SK-N-DZ (cell line): Measurements from ENCODE around the gene DHX15.

ENCODE experiments used
- DNase-seq: peaks from one replicate; pipeline ENCODE4 v3.0.0-alpha.2; 2015; ENCODE audit warnings: low spot score

The DHX15 gene

DNA sequence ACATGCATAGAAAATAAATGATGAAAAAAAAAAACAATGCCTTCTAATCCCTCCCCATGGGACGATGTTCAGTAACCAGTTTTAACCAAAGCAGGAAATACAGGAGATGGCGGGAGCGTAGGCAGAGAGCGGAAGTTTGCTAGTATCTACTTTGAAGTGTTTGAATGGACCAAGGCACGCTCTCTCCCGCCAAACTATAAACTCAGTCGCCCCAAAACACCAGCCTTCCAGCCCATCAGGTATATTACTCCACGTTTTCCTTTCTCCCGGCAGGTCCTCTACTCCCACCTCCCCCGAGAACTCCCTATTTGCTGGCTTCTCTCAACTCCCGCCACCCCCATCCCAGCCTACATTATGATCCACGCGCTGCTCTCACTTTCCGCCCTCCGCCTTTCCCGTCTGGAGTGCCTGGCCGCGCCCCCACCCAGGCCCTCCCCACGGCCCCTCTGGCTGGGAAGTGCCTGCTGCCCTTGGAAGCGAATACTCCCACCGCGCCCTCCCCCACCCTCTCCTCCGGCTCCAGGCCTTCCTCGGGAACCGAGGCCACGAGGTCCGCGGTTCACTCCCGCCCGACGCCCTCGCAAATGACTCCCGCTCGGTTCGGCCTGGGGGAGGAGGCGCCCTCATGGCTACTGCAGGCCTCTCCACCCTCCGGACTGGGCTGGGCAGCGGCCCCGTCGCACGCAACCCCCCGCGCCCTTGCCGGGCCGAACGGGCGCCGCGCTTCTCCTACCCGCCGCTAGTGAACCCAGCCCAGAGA, 723 bp downstream of the DHX15 start:
- peak; percentile 62 for DNase-seq

DNA sequence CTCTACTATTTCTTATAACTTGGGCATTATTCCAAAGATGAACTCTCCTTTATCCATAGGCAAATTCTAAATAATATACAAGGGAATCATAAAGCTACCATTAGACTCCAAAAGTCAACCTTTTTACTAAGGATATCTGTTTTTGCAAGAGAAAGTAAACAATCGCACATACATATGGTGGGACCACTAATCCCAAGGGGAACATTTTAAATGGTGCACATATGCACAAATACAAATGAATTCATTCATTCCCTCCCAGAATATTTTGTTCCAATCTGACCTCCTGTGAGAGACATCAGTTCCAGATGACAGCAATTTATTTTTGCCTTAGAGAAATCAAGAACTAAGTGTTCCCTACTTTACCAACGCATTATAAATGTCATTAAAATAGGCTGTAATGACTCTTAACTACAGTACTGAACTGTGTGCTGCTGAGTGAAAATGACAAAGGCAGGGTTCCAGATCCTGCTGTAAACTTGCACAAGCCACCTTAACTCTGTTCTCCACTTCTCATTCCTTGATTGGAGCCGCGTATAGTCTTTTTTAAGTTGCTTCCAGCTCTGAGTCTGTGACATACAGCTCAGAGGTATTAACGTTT, 2.0 kb downstream of the DHX15 start:
- no peak for DNase-seq

DNA sequence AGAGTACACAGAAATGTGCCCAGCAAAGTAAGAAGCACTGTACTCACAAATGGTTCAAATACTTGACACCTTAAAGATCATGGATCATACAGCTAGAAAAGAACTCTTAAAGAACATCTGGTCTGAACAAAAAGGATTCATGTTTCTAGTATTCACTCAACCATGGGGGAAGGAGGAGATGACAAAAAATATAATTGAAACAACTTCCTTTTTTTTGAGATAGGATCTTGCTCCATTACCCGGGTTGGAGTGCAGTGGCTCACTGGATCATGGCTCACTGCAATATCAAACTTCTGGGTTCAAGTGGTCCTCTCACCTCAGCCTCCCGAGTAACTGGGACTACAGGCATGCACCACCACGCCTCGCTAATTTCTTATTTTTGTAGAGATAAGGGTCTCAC, 6.0 kb downstream of the DHX15 start:
- no peak for DNase-seq

DNA sequence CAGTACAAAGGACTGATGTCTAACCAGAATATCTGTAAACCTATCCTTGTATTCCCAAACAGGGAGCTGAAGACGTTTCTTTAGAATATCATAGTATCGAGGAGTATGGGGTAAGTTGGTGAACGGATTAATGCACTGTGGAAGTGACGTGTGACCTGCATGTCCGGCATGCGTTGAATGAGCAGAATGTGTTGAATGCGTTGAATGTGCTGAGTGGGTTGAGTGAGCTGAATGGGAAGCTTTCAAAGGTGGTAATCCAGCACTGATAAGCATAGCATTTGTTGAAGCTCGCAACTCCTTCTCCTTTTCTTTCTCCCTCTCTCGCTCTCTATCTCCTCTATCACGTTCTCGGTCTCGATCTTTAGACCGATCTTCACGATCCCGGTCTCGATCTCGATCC, 8.1 kb downstream of the DHX15 start:
- no peak for DNase-seq

DNA sequence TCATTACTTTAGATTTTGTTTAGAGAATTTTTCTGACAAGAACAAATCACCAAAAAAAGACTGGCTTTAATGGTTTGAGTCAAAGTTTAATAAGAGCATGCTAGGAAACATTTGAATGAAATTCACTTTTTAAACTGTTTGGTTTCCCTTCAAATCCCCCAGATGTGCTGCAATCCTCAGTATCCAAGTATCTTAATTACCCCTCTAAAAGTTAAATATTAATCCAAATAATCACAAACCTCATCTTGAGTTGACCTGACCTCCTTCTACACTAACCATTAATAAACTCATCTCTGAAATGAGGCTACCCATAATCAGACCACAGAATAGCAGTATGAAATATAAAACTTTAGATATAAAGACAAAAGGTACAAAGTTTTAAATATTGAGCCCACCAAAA, 10.1 kb downstream of the DHX15 start:
- no peak for DNase-seq

DNA sequence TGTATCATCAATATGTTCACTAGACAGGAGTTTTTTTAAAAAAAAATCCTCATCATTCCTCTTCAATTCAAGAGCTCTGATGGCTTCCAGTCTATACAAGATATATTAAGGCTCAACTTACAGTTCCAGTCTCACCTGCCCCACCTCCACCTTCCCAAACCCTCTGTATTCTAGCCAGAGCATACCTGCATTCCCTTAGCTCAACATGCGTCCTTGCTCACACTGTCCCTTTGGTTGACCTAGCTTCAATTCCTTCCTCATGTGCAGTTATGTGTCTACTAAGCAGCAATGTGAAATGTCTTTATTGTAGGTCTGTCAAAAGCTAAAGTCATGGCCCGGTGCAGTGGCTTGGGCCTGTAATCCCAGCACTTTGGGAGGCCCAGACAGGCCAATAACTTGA, 10.8 kb downstream of the DHX15 start:
- no peak for DNase-seq

DNA sequence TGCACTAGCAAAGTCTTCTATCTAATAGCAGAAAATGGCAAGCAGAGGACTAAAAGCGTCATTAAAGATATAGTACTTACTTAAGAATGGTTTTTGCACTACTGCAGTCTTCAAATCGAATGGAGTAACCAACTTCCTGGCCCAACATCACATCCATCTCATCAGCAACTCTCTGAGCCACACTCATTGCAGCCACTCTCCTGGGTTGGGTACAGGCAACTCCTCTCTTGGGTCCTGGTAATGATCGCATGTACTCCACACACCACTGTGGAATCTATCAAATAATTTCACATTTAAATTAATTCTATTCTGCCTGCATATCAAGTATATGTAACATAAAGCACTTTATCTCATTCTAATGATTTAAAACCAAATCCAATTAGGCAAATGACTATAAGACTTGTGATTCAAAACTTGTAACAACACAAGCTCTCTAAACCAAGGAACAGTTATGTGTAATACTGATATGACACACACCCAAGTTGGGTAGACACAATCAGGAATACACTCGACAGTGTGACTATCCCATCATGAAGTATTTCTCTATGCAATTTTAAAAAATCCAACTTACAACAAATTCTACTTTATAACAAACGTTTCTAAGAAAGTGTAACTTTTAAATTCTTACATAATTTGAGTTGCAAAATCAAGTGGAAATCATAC, 13.6 kb downstream of the DHX15 start:
- no peak for DNase-seq

DNA sequence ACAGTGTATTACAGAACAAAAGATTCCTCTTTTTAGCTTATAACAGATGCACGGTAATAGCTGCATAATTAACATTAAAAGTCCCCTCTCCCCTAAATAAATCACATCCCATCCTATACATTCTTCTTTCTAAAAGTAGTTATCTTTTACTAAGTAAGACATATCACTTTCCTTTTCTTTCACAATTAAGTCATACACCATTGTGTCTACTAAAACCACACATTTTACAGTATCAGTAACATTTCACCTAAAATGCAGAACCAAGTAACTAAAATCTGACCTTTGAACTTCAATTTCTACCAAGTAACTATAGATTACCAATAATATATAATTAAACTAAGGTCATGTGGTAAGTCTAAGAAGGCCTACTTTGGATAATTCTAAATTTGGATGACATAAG, 14.2 kb downstream of the DHX15 start:
- no peak for DNase-seq

DNA sequence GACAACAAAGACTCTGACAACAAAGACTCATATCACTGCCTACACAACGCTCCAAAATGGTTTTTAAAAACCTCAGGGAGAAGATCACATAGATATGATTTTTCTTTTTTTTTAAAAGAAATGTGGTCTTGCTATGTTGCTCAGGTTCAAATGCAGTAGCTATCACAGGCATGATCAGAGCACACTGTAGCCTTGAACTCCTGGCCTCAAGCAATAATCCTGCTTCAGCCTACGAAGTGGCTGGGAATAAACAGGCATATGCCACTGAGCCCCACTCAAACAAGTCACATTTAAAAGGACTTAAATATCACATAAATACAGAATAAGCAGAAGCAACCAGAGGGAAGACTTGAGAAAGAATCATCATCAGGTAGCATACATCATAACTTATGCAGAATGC, 14.7 kb downstream of the DHX15 start:
- no peak for DNase-seq

DNA sequence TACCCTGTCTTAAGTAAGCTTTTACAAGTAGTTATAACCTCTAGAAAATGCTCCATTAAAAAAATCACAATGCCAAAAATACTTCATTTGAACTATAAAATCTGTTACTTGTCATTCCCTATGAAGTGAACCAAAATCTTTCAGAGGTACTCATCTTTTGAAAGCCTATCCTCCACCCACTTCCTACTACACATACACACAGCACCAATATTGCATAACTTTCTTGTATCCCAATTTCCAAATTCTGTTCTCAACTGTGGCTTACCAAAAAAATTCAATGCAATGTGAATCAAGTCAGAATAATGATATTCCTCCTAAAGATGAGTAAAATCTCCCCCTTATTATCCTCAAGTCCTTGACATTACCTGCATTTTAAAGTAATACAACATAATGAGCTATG, 15.9 kb downstream of the DHX15 start:
- DNase-seq: no peak

DNA sequence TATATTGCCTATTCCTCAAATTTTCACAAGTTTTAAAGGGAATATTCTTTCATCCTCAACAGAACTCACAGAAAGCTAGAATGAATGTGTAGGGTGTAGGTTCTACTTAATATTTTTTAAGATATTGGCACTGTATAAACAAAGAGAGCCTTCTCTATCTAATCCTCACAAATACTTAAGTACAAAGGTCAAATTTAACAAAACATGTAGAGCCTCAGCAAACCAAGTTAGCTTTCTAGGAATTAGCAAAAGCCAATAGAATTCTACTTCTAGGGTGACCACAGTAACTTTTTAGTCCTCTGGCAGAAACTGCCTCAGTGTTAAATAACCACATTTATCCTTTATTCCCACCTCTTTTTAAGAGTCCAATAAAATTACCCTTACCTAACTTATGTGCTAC, 19.3 kb downstream of the DHX15 start:
- no peak for DNase-seq

DNA sequence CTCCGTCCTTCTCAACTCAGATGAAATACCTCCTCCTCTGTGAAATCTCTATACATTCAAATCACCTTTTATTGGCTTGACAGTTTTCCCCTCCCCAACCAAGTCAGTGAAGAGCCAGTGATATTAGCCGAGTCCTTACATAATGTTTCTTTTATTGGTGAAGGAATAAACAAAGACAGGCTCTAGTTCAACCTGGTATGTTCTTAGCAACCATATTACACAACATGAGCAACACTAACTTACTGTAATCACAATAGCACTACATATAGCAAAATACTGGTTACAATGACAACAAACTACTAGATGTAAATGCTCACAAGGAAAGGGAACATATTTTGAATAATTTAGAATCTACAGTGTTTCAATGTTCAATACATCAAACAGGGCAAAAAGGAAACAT, 19.9 kb downstream of the DHX15 start:
- DNase-seq: no peak

DNA sequence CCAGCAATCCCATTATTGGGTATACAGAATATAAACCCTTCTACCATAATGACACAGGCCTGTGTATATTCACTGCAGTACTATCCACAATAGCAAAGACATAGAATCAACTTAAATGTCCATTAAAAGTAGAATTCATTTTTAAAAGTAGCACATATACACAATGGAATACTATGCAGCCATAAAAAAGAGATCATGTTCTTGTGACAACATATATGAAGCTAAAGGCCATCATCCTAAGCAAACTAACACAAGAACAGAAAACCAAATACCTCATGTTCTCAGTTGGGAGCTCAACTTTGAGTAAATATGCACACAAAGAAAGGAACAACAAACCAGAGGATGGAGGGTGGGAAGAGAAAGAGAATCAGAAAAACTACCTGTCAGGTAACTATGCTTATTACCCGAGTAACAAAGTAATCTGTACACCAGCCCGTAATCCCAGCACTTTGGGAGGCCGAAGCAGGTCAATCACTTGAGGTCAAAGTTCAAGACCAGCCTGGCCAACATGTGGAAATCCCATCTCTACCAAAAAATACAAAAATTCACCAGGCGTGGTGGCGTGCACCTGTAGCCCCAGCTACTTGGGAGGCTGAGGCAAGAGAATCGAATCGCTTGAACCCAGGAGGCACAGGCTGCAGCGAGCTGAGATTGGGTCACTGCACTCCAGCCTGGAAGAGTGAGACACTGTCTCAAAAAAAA, 22.8 kb downstream of the DHX15 start:
- DNase-seq: no peak

DNA sequence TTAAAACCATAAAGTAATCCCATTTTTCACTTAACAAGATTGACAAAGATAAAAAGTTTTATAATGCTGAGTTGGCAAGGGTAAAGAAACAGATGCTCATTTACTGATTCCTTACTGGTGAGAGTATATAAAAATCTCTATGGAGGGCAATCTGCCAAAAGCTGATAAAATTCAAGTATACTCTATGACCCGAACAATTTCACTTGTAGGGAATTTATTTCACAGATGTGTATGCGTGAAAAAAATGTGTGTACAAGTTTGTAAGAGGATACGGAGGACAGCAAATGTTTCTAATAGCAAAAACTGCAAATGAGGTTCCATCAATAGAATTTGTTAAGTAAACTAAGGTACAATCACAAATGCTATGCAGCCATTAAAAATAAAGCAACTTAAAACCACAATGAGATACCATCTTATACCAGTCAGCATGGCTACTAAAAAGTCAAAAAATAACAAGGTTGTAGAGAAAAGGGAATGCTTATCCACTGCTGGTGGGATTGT, 23.4 kb downstream of the DHX15 start:
- no peak for DNase-seq

DNA sequence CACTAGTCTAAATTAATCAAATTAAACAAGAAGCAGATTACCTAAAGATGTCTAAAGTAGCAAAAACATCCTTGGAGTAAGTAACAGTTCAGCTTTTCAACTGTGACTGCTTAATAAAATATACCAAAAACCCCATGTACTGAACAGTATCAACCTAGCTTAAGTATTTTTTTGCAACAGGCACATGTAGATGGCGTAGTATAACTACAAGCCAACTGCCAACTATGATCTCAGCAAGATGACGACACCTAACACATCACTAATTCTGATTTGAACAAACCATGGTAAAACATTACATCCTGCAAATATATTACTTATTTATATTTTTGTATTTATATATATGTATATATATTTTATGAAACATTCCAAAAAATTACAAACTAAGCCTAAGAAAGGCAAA, 24.5 kb downstream of the DHX15 start:
- no peak for DNase-seq

DNA sequence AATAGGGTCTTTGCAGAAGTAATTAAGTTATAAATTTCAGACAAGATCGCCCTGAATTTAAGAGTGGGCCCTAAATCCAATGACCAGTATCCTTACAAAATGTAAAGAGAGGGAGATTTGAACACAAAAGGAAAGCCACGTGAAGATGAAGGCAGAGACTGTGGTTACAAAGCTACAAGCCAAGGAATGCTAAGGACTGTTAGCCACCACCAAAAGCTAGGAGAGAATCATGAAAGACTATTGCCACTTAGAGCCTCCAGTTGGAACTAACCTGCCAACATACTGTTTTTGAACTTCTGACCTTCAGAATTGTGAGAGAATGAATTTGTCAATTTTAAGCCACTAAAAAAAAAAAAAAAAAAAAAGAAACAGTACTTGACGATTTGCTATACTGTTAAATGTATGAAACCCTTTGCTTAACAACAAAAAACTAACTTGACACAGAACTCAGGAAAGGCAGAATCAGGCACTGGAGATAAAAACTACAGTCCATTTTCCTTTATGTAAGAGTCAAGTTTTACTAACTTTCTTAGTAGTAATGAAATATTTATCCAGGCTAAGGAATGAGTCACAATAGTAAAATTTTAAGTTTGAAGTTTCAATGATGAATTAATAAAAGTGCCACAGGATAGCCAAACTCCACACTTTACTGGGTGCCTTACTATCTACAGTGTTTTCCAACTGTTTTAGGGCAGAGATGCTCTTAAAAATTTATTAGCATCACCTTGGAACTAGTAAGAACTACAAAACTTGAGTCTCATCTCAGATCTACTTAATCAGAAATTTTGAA, 25.1 kb downstream of the DHX15 start:
- no peak for DNase-seq

DNA sequence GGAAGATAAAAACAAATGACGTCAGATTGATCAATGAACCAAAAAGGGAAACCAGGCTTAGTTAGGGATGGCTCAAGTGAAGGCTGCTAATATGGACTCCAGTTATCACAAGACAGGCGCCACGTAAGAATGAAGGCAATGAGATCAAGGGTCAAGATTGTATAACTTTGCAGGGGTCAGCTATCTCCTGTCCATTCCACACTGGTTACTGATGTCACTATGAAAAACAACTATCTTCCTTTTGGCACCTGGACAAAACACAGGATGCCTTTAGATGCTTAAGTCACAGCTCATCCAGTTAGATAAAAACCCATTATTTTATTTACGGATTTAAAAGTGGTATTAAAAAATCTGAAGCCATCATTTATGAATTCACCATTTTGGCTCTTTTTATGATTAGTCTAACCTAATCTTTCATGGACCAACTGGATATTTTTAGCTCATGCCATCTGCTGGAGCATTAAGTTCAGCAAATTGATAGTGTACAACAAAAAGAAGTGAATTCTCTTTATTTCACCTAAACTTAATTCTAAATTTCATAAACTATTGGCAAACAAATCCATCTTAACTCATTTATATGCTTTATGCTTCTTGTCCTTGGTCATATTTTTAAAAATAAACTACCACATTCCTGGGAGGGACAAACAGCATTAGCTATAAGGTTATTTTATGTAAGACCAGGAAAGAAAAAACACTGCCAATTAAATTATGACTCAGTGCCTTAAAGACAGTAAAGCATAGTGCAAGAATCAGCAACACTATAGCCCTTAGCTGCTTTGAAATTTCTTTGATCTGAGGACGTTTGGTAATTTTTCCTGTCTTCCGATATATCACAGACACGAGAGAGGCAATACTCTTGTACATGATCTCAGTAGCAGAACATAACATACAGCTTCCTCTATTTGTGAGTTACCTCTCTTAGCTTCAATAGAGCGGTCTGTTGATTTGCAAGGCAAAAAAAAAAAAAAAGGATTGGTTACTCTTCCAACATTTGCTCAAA, 27.0 kb downstream of the DHX15 start:
- no peak for DNase-seq

DNA sequence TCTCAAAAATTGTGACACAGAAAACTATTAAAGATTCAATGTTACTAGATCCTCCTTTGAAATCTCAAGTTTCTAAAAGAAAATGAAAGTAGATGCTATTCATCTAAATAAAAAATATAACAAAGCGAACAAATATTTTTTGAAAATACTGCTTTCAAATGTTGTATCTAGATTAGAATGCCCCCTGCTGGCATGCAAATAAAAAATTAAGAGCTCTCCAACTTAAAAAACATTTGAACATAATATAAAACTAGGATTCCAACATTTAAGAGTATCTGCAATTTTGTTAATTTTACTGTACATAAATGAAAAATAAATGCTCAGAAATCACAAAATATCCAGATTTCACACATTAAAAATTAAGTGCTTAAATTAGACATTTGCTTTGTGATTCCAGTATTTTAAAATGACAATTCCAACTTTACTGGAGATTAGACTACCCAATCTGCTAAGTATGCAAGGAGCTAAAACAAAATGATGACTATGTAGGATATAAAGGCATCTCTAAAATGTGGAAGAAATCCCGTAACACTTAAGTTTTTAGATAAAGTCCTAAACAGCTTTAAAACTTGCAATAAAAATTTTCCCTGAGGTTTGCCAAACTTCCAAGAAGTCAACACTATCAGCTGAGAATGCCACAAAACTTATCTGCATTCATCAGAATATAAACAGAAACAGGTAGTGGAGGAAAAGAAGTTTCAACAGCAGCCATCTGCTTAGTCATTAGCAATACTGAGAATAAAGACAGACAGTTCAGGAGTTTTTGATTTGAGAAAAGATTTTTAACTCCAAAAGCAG, 32.7 kb downstream of the DHX15 start:
- no peak for DNase-seq

DNA sequence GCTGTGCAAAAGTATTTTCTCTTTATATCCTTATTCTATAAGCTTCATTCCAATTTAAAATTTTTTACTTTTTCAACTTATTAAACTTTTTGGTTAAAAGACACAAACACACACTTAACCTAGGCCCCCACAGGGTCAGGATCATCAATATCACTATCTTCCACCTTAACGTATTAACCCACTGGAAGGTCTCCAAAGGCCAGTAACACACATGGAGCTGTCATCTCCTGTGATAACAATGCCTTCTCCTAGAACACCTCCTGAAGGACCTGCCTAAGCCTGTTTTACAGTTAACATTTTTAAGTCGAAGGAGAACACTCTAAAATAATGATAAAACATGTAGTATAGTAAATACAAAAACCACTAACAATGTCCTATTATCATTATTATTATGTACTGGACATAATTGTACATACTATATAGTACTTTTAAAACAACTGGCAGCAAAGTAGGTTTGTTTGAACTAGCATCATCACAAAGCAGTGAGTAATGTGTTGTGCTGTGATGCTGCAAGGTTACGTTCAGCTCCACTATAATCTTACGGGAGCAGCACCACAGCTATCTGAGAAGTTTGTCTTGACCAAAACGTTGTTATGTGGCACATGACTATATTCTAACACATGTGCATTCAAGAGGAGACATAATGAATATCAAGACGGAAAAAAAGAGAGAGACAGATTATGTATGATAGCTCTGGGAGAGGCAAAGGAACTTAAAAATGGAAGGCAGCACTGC, 33.7 kb downstream of the DHX15 start:
- no peak for DNase-seq
